ENCODE results near the gene CBX4. TPM values are rescaled to one million over a fixed set of nuclear protein-coding genes. Genes with fewer than 3 reads are reported as not detected.

Gene CBX4
- total RNA-seq, 4 donors from 2014 or later, result 0.26 to 8.4 (median 3.5) TPM

GRCh38 chr17:79864617-79865250 is 25.5 kb upstream of the CBX4 start:
- Histone ChIP-seq H3K4me1 (no peaks in the 10 kb centered on the region), H3K9me3 (no peaks in the 10 kb centered on the region), H3K4me3 (no peak overlapping the region), H3K27me3 (no peaks in the 10 kb centered on the region), H3K36me3 (no peaks in the 10 kb centered on the region), H3K27ac (no peak overlapping the region)
- no peak for TF ChIP-seq CTCF (IDR thresholded peaks at IDR 0.05)
- TF ChIP-seq POLR2A (IDR thresholded peaks at IDR 0.05), result no peak
- no peak for DNase-seq
- intact Hi-C loops (cut with DNase I; ENCODE audit: low total_unique reads), result no loop called here

GRCh38 chr17:79864147-79864546 is 24.9 kb upstream of the CBX4 start:
- DNase-seq, result no peak
- H3K27me3 ChIP-seq, result no peaks in the 10 kb centered on the region
- H3K27ac ChIP-seq, result no peak overlapping the region
- no peaks in the 10 kb centered on the region for H3K9me3 ChIP-seq
- H3K4me3 ChIP-seq, result no peak overlapping the region
- no peaks in the 10 kb centered on the region for H3K4me1 ChIP-seq
- intact Hi-C loops (cut with DNase I; ENCODE audit: low total_unique reads), result no loop called here
- H3K36me3 ChIP-seq, result no peaks in the 10 kb centered on the region
- no peak for TF ChIP-seq CTCF (IDR thresholded peaks at IDR 0.05)
- no peak for TF ChIP-seq POLR2A (IDR thresholded peaks at IDR 0.05)

GRCh38 chr17:79862771-79863440 is 23.7 kb upstream of the CBX4 start:
- Histone ChIP-seq H3K27me3 (no peaks in the 10 kb centered on the region), H3K4me1 (no peaks in the 10 kb centered on the region), H3K9me3 (no peaks in the 10 kb centered on the region), H3K36me3 (no peaks in the 10 kb centered on the region), H3K4me3 (no peak overlapping the region), H3K27ac (no peak overlapping the region)
- no peak for TF ChIP-seq POLR2A (IDR thresholded peaks at IDR 0.05)
- no peak for TF ChIP-seq CTCF (IDR thresholded peaks at IDR 0.05)
- intact Hi-C loops (cut with DNase I; ENCODE audit: low total_unique reads), result no loop called here
- no peak for DNase-seq

- intact Hi-C loops (cut with DNase I; ENCODE audit: low total_unique reads), result no loop called here
- no peaks in the 10 kb centered on the region for H3K4me1 ChIP-seq
- H3K36me3 ChIP-seq, result no peaks in the 10 kb centered on the region
- no peaks in the 10 kb centered on the region for H3K9me3 ChIP-seq
- DNase-seq, result no peak
- H3K4me3 ChIP-seq, result no peak overlapping the region
- no peak overlapping the region for H3K27ac ChIP-seq
- TF ChIP-seq CTCF (IDR thresholded peaks at IDR 0.05) (no peak), POLR2A (IDR thresholded peaks at IDR 0.05) (no peak)
- no peaks in the 10 kb centered on the region for H3K27me3 ChIP-seq
Observed at GRCh38 chr17:79862238-79862637, 23.0 kb upstream of the CBX4 start.

- no peak for DNase-seq
- TF ChIP-seq CTCF (IDR thresholded peaks at IDR 0.05) (no peak), POLR2A (IDR thresholded peaks at IDR 0.05) (no peak)
- Histone ChIP-seq H3K9me3 (no peaks in the 10 kb centered on the region), H3K4me3 (no peak overlapping the region), H3K27ac (no peak overlapping the region), H3K36me3 (no peaks in the 10 kb centered on the region), H3K27me3 (no peaks in the 10 kb centered on the region), H3K4me1 (no peaks in the 10 kb centered on the region)
- intact Hi-C loops (cut with DNase I; ENCODE audit: low total_unique reads), result no loop called here
Observed at GRCh38 chr17:79861413-79862216, 22.4 kb upstream of the CBX4 start.
